ENCODE data around the gene IFIT1B.

Gene IFIT1B

GRCh38 chr10:89393898-89394297 lies 16.0 kb downstream of the IFIT1B start:
- ATAC-seq (ENCODE audit: low read depth) = peak; percentile 61
- no peak overlapping the region for H3K4me3 ChIP-seq (ENCODE audit: severe bottlenecking)

GRCh38 chr10:89395141-89395540 lies 17.3 kb downstream of the IFIT1B start:
- Histone ChIP-seq H3K36me3 (ENCODE audit: low read depth) (peaks cover 2% of the 10 kb centered on the region; the same call in 1 of the 2 replicates), H3K9me3 (ENCODE audit: severe bottlenecking) (no peaks in the 10 kb centered on the region), H3K27ac (ENCODE audit: poor library complexity, severe bottlenecking) (no peak overlapping the region), H3K4me1 (ENCODE audit: insufficient read depth, poor library complexity, severe bottlenecking) (peaks cover 17% of the 10 kb centered on the region), H3K27me3 (ENCODE audit: insufficient read depth, poor library complexity, severe bottlenecking) (no peaks in the 10 kb centered on the region), H3K4me3 (ENCODE audit: severe bottlenecking) (no peak overlapping the region)
- DNase-seq (ENCODE audit: low spot score) = no peak
- no peak for ATAC-seq (ENCODE audit: low read depth)
- TF ChIP-seq, protein P1, sequence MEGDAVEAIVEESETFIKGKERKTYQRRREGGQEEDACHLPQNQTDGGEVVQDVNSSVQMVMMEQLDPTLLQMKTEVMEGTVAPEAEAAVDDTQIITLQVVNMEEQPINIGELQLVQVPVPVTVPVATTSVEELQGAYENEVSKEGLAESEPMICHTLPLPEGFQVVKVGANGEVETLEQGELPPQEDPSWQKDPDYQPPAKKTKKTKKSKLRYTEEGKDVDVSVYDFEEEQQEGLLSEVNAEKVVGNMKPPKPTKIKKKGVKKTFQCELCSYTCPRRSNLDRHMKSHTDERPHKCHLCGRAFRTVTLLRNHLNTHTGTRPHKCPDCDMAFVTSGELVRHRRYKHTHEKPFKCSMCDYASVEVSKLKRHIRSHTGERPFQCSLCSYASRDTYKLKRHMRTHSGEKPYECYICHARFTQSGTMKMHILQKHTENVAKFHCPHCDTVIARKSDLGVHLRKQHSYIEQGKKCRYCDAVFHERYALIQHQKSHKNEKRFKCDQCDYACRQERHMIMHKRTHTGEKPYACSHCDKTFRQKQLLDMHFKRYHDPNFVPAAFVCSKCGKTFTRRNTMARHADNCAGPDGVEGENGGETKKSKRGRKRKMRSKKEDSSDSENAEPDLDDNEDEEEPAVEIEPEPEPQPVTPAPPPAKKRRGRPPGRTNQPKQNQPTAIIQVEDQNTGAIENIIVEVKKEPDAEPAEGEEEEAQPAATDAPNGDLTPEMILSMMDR (IDR thresholded peaks at IDR 0.05; ENCODE audit: poor library complexity, severe bottlenecking) = no peak

More at GRCh38 chr10:89393898-89394297, 16.0 kb downstream of the IFIT1B start:
- DNase-seq (ENCODE audit: low spot score) = no peak
- H3K36me3 ChIP-seq (ENCODE audit: low read depth) = peaks cover 2% of the 10 kb centered on the region; the same call in 1 of the 2 replicates
- H3K27me3 ChIP-seq (ENCODE audit: insufficient read depth, poor library complexity, severe bottlenecking) = no peaks in the 10 kb centered on the region
- H3K4me1 ChIP-seq (ENCODE audit: insufficient read depth, poor library complexity, severe bottlenecking) = peaks cover 17% of the 10 kb centered on the region
- no peaks in the 10 kb centered on the region for H3K9me3 ChIP-seq (ENCODE audit: severe bottlenecking)
- H3K27ac ChIP-seq (ENCODE audit: poor library complexity, severe bottlenecking) = no peak overlapping the region
- TF ChIP-seq, protein P1 (IDR thresholded peaks at IDR 0.05; ENCODE audit: poor library complexity, severe bottlenecking) = no peak

DNA sequence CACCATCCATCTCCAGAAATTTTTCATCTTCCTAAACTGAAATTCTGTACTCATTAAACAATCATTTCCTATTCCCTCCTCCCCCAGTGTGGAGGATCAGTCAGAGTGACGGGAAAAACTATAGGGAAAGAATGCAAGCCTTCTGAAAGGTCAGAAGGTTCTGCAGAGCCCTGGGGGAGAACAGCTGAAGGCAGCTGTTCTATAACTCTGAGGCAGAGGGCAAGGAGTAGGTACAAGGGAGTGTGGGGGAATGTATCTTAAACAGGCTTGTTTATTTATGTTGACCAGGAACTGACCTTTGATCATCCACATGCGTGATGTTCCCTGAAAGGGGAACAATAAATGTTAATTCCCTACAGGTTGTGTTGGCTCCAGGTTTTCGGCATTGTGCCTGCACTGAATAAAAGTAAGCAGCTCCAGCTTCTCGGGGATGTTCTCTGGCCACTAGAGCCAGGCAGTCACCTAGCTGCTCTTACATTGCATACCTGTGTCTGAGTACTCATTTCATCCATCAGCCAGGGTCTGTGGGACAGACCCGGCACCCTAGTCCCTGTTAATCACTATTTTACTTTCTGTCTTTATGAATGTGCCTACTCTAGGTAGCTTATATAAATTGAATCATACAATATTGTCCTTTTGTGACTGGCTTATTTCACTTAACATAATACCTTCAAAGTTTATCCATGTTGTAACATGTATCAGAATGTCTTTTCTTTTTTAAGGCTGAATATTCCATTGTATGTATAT lies 20.3 kb downstream of the IFIT1B start:
- Histone ChIP-seq H3K27me3 (ENCODE audit: insufficient read depth, poor library complexity, severe bottlenecking) (no peaks in the 10 kb centered on the region), H3K4me3 (ENCODE audit: severe bottlenecking) (no peak overlapping the region), H3K36me3 (ENCODE audit: low read depth) (peaks cover 2% of the 10 kb centered on the region; the same call in 1 of the 2 replicates), H3K9me3 (ENCODE audit: severe bottlenecking) (no peaks in the 10 kb centered on the region), H3K27ac (ENCODE audit: poor library complexity, severe bottlenecking) (no peak overlapping the region), H3K4me1 (ENCODE audit: insufficient read depth, poor library complexity, severe bottlenecking) (peaks cover 10% of the 10 kb centered on the region)
- ATAC-seq (ENCODE audit: low read depth) = no peak
- TF ChIP-seq, protein P1 (IDR thresholded peaks at IDR 0.05; ENCODE audit: poor library complexity, severe bottlenecking) = no peak
- DNase-seq (ENCODE audit: low spot score) = no peak

DNA sequence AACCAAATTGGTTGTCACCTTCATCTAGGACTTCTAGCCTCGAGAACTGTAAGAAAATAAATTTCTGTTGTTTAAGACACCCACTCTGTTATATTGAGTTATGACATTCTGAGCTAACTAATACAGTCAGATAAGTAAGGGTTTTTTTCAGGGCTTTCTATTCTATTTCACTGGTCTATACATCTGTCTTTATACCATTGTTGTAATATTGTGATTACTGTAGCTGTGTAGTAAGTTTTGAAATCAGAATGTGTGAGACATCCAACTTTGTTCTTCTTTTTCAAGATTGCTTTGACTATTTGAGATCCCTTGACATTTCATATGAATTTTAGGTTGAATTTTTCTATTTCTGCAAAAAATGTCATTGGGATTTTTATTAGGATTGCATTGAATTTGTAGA lies 22.1 kb downstream of the IFIT1B start:
- no peak overlapping the region for H3K27ac ChIP-seq (ENCODE audit: poor library complexity, severe bottlenecking)
- H3K4me3 ChIP-seq (ENCODE audit: severe bottlenecking) = no peak overlapping the region
- no peak for DNase-seq (ENCODE audit: low spot score)
- TF ChIP-seq, protein P1 (IDR thresholded peaks at IDR 0.05; ENCODE audit: poor library complexity, severe bottlenecking) = no peak
- H3K36me3 ChIP-seq (ENCODE audit: low read depth) = peaks cover 2% of the 10 kb centered on the region; the same call in 1 of the 2 replicates
- H3K9me3 ChIP-seq (ENCODE audit: severe bottlenecking) = no peaks in the 10 kb centered on the region
- ATAC-seq (ENCODE audit: low read depth) = no peak
- no peaks in the 10 kb centered on the region for H3K4me1 ChIP-seq (ENCODE audit: insufficient read depth, poor library complexity, severe bottlenecking)
- H3K27me3 ChIP-seq (ENCODE audit: insufficient read depth, poor library complexity, severe bottlenecking) = no peaks in the 10 kb centered on the region

GRCh38 chr10:89403043-89403442 lies 25.2 kb downstream of the IFIT1B start:
- no peaks in the 10 kb centered on the region for H3K27me3 ChIP-seq (ENCODE audit: insufficient read depth, poor library complexity, severe bottlenecking)
- H3K4me3 ChIP-seq (ENCODE audit: severe bottlenecking) = no peak overlapping the region
- ATAC-seq (ENCODE audit: low read depth) (no peak), DNase-seq (ENCODE audit: low spot score) (no peak)
- no peaks in the 10 kb centered on the region for H3K4me1 ChIP-seq (ENCODE audit: insufficient read depth, poor library complexity, severe bottlenecking)
- TF ChIP-seq, protein P1 (IDR thresholded peaks at IDR 0.05; ENCODE audit: poor library complexity, severe bottlenecking) = no peak
- no peaks in the 10 kb centered on the region for H3K9me3 ChIP-seq (ENCODE audit: severe bottlenecking)
- no peaks in the 10 kb centered on the region for H3K36me3 ChIP-seq (ENCODE audit: low read depth)
- H3K27ac ChIP-seq (ENCODE audit: poor library complexity, severe bottlenecking) = no peak overlapping the region

Data from RWPE2 (cell line).